GM12873 (cell line): ENCODE results near the gene CFDP1.

ENCODE experiments used
- CTCF ChIP-seq: IDR thresholded peaks from 2 replicates; pipeline ENCODE4 v1.5.1; 2012; ENCODE audit warnings: low read depth, mild to moderate bottlenecking, moderate library complexity, low read length, control low read depth; ENCODE audit not compliant: insufficient read depth; ENCODE audit errors: missing control alignments

CFDP1 gene

GRCh38 chr16:75244225-75244809 lies 189.0 kb downstream of the CFDP1 start:
- TF ChIP-seq CTCF, result peak; percentile 11
